OCI-LY1 (cell line): Measurements from ENCODE around the gene EXOSC3.

Experiments used
- EZH2 ChIP-seq: fragments of 200-600 bp; sonication (generic), shearing (Covaris generic); IDR thresholded peaks from 2 replicates; pipeline ENCODE4 v1.8.0; 2017; ENCODE audit warnings: borderline replicate concordance, mixed run types, mild to moderate bottlenecking, antibody characterized with exemption, low read length, moderate library complexity, mixed read lengths
- TF ChIP-seq, protein P1 (sequence below): fragments of 200-600 bp; sonication (generic), shearing (Covaris generic); IDR thresholded peaks from 2 replicates; pipeline ENCODE4 v1.5.1; 2017; ENCODE audit warnings: mild to moderate bottlenecking, antibody characterized with exemption, low read length, moderate library complexity, mixed read lengths

DNA sequence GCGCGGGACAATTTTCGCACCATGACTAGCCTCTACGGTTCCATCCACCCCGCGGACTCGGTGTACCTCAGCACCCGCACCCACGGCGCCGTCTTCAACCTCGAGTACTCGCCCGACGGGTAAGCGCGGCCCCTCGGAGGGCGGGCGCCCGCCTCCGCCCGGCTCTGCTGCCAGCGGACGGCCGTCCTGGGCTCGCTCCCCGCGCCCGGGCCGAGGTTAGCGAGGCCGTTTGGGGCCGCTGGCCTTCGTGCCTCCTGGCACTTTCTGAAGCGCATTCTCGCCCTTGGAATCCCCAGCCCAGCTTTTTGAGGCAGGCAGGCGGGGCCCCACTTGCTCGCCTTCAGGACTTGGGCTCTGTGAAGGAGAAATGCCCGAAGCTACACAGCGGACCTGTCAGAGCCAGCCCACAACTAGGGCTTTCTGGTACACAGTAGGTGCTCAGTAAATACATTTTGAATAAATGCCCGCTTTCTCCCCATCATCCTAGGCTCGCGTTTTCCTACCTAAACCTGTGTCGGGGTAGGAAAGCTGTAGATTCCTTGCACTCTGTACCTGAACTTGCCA lies 16.5 kb upstream of the EXOSC3 start:
- TF ChIP-seq, protein P1, sequence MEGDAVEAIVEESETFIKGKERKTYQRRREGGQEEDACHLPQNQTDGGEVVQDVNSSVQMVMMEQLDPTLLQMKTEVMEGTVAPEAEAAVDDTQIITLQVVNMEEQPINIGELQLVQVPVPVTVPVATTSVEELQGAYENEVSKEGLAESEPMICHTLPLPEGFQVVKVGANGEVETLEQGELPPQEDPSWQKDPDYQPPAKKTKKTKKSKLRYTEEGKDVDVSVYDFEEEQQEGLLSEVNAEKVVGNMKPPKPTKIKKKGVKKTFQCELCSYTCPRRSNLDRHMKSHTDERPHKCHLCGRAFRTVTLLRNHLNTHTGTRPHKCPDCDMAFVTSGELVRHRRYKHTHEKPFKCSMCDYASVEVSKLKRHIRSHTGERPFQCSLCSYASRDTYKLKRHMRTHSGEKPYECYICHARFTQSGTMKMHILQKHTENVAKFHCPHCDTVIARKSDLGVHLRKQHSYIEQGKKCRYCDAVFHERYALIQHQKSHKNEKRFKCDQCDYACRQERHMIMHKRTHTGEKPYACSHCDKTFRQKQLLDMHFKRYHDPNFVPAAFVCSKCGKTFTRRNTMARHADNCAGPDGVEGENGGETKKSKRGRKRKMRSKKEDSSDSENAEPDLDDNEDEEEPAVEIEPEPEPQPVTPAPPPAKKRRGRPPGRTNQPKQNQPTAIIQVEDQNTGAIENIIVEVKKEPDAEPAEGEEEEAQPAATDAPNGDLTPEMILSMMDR, result no peak
- TF ChIP-seq EZH2, result no peak
